ENCODE results near the gene RAB35. TPM values are rescaled to one million over a fixed set of nuclear protein-coding genes. Genes with fewer than 3 reads are reported as not detected.

RAB35 gene
- total RNA-seq, 1 experiment from 2014 or later: 31.7 TPM

DNA sequence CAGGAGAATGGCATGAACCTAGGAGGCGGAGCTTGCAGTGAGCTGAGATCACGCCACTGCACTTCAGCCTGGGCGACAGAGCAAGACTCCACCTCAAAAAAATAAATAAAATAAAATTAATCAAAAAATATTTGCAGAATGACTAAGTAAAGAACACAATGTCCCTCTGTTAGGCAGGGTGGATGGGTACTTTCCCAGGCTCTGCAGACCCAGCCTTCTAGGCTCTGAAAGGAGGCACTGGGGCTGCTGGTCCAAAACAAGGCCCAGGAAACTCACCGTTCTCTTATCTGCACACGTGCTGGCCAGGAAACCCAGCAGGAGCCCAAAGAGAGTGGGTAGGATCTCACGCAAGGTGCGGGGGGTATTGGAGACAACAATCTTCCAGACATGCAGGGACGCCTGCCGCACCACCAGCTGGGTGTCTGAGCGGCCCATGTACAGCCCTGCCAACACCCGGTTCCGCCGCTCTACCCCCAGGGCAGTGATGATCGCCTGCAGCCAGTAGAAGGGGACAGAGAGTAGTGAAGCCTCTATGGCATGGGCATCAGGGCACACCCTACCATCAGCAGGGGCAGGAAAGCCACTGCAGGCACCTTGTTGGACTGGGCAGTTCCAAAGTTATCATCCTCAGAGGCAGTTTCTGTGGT is 25.8 kb upstream of the RAB35 start:
- Histone ChIP-seq H3K4me1 (replicated peaks) (peaks cover 24% of the 10 kb centered on the region), H3K36me3 (peaks cover 91% of the 10 kb centered on the region), H3K4me3 (no peak overlapping the region), H3K9me3 (replicated peaks) (no peaks in the 10 kb centered on the region), H3K27ac (no peak overlapping the region), H3K27me3 (replicated peaks) (no peaks in the 10 kb centered on the region)
- DNase-seq (ENCODE audit: low read depth in 1 of 2, low spot score in 2 of 2): peak in 1 of 2 experiments; percentile 32

DNA sequence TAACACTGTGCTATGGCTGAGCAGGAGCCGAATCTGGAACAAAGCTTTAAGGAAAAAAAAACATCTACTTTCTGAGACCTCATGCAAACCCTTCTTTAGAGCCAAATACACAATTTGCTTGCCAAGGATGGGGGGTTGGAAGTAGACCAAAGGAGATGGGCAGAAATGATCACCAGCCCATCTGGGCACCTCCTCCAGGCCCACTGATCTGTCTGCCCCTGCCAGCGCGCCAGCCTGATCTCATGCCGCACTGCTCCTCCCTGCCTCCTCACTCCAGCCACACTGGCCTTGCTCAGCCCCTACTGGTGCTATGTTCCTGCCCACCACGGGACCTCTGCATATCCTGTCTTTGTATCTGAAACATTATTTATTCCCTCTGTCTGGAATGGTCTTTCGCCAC is 24.8 kb upstream of the RAB35 start:
- no peak overlapping the region for H3K4me3 ChIP-seq
- H3K27me3 ChIP-seq (replicated peaks): no peaks in the 10 kb centered on the region
- no peak for DNase-seq (ENCODE audit: low read depth in 1 of 2, low spot score in 2 of 2)
- H3K4me1 ChIP-seq (replicated peaks): peaks cover 24% of the 10 kb centered on the region
- H3K9me3 ChIP-seq (replicated peaks): no peaks in the 10 kb centered on the region
- H3K36me3 ChIP-seq: peaks cover 91% of the 10 kb centered on the region
- no peak overlapping the region for H3K27ac ChIP-seq

DNA sequence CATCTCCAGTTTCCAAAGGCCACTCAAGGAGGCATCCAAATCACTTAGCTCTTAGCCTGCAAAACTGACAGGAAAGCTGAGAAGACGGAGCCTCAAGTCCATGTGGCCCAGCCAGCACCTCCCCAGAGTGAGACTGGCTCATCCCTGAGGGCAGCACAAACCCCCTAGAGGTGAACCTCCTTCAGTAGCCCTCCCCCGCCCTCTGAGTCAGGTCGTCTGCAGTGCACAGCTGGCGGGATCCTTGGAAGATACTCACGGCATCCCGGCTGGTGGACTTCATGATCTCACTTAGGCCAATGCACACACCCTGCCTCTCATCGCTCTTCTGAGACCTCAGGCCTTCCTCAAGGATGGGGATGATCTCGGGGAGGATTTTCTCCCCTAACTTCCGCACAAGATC is 24.1 kb upstream of the RAB35 start:
- no peak for DNase-seq (ENCODE audit: low read depth in 1 of 2, low spot score in 2 of 2)
- Histone ChIP-seq H3K27ac (peak overlapping the region; percentile 20; the same call in 1 of the 2 replicates), H3K4me3 (no peak overlapping the region), H3K4me1 (replicated peaks) (peaks cover 24% of the 10 kb centered on the region), H3K9me3 (replicated peaks) (no peaks in the 10 kb centered on the region), H3K27me3 (replicated peaks) (no peaks in the 10 kb centered on the region), H3K36me3 (peaks cover 97% of the 10 kb centered on the region)

DNA sequence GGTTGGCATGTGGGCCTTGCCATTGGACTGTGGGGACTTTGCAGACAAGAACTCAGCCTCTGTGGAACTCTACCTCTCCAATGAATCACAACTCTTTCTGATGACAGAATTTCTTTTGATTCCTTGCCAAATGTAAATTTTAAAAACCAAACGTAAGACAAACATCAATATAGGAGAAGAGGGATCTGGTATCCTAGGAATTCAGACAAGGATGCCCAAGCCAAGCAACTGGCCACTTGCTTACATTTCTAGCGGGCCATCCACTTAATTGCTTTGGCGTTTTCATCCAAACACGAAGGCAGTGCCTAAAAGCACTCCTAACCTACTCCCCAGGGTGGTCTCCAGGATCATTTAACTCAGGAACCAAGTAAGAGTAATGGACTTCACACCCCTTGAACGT is 23.4 kb upstream of the RAB35 start:
- H3K27ac ChIP-seq: peak overlapping the region; percentile 20; the same call in 1 of the 2 replicates

DNA sequence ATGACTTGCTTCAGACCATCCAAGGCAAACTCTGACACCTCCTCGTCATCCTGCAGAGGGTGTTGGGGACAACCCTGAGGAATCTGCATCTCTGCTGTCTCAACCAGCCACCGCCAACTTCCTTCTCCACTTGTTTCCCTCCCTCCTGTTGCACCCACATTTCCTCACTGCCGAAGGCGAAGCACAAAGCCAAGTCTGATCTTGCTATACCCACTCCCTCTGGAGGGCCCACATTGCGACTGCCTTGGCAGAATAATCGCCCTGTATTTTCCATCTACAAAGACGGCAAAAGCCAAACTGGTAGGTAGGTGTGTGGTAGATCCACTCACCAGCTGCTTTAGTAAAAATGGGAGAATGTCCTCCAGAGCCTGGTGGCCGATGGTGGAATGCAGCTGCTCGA is 21.8 kb upstream of the RAB35 start:
- Histone ChIP-seq H3K9me3 (replicated peaks) (no peaks in the 10 kb centered on the region), H3K27me3 (replicated peaks) (no peaks in the 10 kb centered on the region), H3K4me1 (replicated peaks) (peaks cover 24% of the 10 kb centered on the region), H3K27ac (no peak overlapping the region), H3K4me3 (no peak overlapping the region), H3K36me3 (peaks cover 96% of the 10 kb centered on the region)
- no peak for DNase-seq (ENCODE audit: low read depth in 1 of 2, low spot score in 2 of 2)

More for the DNA sequence above, 23.4 kb upstream of the RAB35 start:
- Histone ChIP-seq H3K36me3 (peaks cover 96% of the 10 kb centered on the region), H3K4me1 (replicated peaks) (peaks cover 24% of the 10 kb centered on the region), H3K27me3 (replicated peaks) (no peaks in the 10 kb centered on the region), H3K4me3 (no peak overlapping the region), H3K9me3 (replicated peaks) (no peaks in the 10 kb centered on the region)
- DNase-seq (ENCODE audit: low read depth in 1 of 2, low spot score in 2 of 2): peak; percentile 64 to 75

DNA sequence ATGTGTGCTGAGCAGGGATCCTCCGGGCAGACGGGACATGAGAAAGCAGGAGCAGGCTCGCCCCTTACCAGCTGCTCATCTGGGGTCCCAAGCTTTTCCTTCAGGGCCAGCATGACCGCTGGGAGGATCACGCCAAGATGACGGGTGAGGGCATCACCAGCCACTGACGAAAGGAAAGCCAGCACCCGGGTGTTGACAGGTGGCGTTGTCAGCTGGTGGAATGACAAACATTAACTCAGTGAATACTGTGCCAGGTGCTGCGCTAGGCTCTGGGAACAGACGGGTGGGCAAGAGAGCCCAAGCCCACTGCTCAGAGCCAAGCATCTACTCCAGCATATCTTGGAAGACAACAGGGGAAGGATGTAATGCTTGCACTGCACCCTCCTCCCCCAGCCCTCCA is 21.3 kb upstream of the RAB35 start:
- Histone ChIP-seq H3K27me3 (replicated peaks) (no peaks in the 10 kb centered on the region), H3K9me3 (replicated peaks) (no peaks in the 10 kb centered on the region), H3K4me1 (replicated peaks) (peaks cover 24% of the 10 kb centered on the region), H3K36me3 (peaks cover 96% of the 10 kb centered on the region), H3K27ac (no peak overlapping the region), H3K4me3 (no peak overlapping the region)
- DNase-seq (ENCODE audit: low read depth in 1 of 2, low spot score in 2 of 2): no peak

DNA sequence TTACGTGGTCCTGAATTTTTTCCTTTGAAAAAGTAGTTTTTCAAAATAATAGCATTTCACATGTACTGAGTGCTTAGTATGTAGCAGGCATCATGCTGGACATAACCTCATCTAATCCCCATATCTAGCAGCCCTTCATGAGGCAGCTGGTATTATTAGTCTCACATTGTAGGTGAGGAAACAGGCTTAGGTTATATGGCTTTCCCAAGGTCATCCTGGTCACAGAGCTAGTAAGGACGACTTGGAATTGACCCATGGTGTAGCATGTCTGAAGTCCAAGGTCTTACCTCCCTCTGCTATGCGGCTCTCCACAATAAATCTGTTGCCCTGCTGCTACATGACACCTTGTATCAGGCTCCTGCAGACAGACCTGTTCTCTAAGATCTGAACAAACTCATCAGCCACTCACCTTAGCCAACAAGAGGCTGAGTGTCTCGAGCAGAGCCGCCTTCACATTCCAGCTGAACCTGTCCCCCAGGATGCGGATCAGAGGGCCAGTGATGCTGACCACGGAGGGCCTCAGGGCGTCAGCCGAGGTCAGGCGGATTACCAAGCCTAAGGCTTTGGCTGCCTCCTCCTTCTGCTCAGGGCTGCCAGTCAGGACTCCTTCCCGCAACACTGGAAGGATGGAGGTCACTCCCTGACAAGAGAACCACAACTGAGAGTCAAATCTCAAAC is 19.7 kb upstream of the RAB35 start:
- Histone ChIP-seq H3K36me3 (peaks cover 94% of the 10 kb centered on the region), H3K4me1 (replicated peaks) (peaks cover 17% of the 10 kb centered on the region), H3K9me3 (replicated peaks) (no peaks in the 10 kb centered on the region), H3K27me3 (replicated peaks) (no peaks in the 10 kb centered on the region), H3K4me3 (no peak overlapping the region), H3K27ac (no peak overlapping the region)
- DNase-seq (ENCODE audit: low read depth in 1 of 2, low spot score in 2 of 2): no peak

GRCh38 chr12:120134307-120134980 is 17.9 kb upstream of the RAB35 start:
- Histone ChIP-seq H3K36me3 (peaks cover 97% of the 10 kb centered on the region), H3K27ac (no peak overlapping the region), H3K4me3 (no peak overlapping the region), H3K27me3 (replicated peaks) (no peaks in the 10 kb centered on the region), H3K9me3 (replicated peaks) (no peaks in the 10 kb centered on the region), H3K4me1 (replicated peaks) (peaks cover under 1% of the 10 kb centered on the region; the same call in 1 of the 2 replicates)
- DNase-seq (ENCODE audit: low read depth in 1 of 2, low spot score in 2 of 2): no peak

- no peak for DNase-seq (ENCODE audit: low read depth in 1 of 2, low spot score in 2 of 2)
- Histone ChIP-seq H3K4me1 (replicated peaks) (no peaks in the 10 kb centered on the region), H3K9me3 (replicated peaks) (no peaks in the 10 kb centered on the region), H3K27me3 (replicated peaks) (no peaks in the 10 kb centered on the region), H3K36me3 (peaks cover 97% of the 10 kb centered on the region), H3K4me3 (no peak overlapping the region), H3K27ac (no peak overlapping the region)
These were observed 16.4 kb upstream of the RAB35 start for GRCh38 chr12:120132863-120133385.

DNA sequence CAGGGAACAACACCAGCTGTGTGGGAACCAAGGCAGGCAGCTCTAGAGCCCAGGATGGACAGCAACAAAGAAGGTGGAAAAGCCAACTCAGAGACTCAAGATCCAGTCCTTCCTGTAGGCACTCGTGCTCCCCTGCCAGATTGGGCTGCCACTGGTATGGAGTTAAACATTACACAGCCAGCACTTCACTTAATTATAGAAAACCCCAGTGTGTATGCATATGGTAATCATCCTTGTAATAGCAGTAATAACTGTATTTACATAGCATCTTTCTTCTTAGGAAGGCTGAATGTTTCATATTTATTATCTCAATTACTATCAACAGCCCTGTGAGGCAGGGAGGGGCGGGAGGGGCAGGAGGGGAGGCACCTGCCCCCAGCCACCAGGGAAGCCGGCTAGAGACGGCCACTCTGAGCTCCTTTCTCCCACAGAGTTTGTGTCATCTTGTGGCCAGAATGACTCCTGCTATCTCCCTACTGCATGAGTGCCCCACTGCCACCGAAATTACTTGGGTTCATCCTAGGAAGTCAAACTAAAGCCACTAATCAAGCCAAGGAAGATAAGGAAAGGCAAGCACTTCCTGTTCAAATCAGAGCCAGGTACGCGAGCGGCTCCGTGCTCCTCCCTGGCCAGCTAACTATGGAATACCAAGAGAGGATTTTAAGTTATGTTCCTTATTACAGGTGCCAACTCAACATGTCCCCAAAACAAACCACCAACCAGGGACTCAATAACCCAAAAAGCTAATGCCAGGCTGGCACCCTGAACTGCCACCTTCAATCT is 15.7 kb upstream of the RAB35 start:
- DNase-seq (ENCODE audit: low read depth in 1 of 2, low spot score in 2 of 2): no peak
- Histone ChIP-seq H3K4me3 (no peak overlapping the region), H3K9me3 (replicated peaks) (no peaks in the 10 kb centered on the region), H3K36me3 (peaks cover 97% of the 10 kb centered on the region), H3K27ac (no peak overlapping the region), H3K4me1 (replicated peaks) (no peaks in the 10 kb centered on the region), H3K27me3 (replicated peaks) (no peaks in the 10 kb centered on the region)

DNA sequence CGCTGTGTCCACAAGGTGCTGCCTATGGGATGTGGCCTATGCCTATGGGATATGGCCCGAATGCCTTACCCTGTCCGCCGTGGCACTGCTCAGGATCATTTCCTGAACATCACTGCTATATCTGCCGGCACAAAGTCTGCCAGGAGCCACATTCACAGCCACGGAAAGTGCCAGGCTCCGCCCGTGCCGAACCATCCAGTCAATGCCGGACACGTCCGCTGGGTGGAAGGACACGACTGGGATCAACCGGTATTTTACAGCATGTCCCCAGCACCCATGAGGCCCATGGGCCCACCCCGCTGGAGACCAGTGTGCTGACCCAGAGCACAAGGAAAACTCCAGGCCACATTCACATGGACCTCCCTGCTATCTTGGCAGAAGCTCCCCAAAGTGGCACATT is 14.6 kb upstream of the RAB35 start:
- no peak overlapping the region for H3K27ac ChIP-seq
- H3K4me1 ChIP-seq (replicated peaks): no peaks in the 10 kb centered on the region
- DNase-seq (ENCODE audit: low read depth in 1 of 2, low spot score in 2 of 2): no peak
- no peaks in the 10 kb centered on the region for H3K9me3 ChIP-seq (replicated peaks)
- H3K27me3 ChIP-seq (replicated peaks): no peaks in the 10 kb centered on the region
- no peak overlapping the region for H3K4me3 ChIP-seq
- H3K36me3 ChIP-seq: peaks cover 97% of the 10 kb centered on the region

- peaks cover 91% of the 10 kb centered on the region for H3K36me3 ChIP-seq
- DNase-seq (ENCODE audit: low read depth in 1 of 2, low spot score in 2 of 2): no peak
- H3K4me1 ChIP-seq (replicated peaks): no peaks in the 10 kb centered on the region
- H3K27me3 ChIP-seq (replicated peaks): no peaks in the 10 kb centered on the region
- H3K9me3 ChIP-seq (replicated peaks): no peaks in the 10 kb centered on the region
- H3K27ac ChIP-seq: no peak overlapping the region
- H3K4me3 ChIP-seq: no peak overlapping the region
These were observed 13.5 kb upstream of the RAB35 start for GRCh38 chr12:120130011-120130410.

GRCh38 chr12:120126635-120127005 is 10.1 kb upstream of the RAB35 start:
- H3K9me3 ChIP-seq (replicated peaks): no peaks in the 10 kb centered on the region
- no peaks in the 10 kb centered on the region for H3K27me3 ChIP-seq (replicated peaks)
- DNase-seq (ENCODE audit: low read depth in 1 of 2, low spot score in 2 of 2): no peak
- no peaks in the 10 kb centered on the region for H3K4me1 ChIP-seq (replicated peaks)
- H3K36me3 ChIP-seq: peaks cover 58% of the 10 kb centered on the region
- no peak overlapping the region for H3K27ac ChIP-seq
- H3K4me3 ChIP-seq: no peak overlapping the region
